GM19395 (cell line): ENCODE results near the gene ARHGEF4.

Experiments used
- ATAC-seq: cut with Tn5 transposase; IDR thresholded peaks from one replicate; pipeline ENCODE4 v1.9.1; 2021; ENCODE audit warnings: mild to moderate bottlenecking, moderate library complexity; ENCODE audit not compliant: unreplicated experiment

ARHGEF4 gene

DNA sequence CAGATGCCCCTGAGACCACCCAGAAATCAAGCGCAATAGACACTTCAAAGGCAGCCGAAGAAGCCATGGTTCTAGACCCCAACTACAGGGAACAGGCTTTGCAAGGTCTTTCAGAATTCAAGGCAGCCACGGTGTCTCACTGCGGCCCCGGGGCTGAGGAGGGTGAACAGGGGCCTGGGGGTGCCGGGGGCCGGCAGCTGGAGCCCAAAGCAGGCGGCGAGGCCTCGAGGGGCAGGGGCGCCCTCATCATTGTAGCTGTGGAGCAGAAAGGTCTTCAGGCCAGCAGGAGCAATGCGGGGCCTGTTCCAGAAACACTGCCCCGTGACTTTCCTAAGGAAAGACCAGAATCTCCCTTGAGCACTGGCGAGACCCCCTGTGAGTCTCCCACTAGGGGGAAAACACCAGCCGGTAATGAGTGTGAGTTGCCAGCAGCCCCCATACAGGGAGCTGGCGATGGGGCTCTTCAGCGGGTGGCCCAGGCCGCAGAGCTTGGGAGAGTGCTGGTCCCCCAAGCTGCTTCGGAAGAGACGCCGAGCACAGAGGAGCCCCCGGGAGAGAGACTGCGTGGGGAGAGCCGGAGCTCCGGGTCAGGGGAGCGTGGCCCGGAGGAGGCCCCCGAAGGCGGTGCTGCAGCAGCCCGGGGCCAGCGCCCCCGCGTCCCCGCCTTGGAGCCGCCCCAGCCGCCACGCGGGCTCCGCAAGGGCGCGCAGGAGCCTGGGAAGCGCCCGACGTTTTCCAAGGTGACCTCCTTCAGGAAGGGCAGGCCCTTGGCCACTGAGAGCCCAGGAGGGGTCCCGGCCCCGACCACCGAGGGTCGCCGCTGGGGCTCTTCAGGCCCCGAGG is 79.1 kb downstream of the ARHGEF4 start:
- no peak for ATAC-seq

DNA sequence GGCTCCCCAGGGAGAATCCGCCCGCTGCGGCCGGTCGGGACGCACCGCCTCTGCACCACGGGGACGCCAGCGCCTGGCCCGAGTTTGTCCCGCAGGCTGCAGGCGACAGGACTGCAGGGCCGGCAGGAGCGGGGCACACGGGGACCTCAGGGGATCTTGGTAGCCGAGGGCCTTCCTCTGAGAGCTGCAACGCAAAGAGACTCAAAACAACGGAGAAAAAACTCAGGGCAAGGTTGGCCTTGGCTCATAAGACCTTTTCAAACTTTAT is 79.7 kb downstream of the ARHGEF4 start:
- no peak for ATAC-seq

DNA sequence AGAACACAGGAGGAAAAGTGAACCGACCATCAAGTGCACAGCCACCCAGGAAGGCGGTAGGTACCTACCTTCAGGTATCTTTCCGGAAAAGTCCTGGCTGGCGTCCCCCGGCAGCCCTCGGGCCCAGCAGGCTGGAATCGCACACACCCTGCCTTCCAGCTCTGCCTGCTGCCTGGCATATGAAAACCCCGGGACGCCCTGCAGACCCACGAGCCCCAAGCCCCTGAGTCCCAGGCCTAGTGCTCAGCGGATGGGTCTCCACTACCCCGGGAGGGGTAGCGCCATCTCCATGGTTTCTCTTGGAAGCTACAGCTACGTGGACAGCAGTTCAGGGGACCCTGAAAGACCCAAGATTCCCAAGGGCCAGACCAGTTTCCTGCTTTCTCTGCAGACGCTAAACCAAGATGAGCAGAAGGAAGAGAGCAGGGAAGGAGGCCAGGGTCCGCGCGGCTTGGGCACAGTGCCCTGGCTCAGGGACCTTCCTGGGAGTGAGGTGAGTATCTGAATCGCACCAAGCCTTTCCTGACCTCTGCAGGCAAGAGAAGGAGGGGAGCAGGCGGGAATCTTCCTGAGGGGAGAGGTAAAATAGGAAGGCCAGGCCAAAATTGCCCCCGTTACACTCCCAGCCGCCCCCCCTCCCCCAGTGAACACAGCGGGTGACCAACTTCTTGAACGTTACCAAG is 80.4 kb downstream of the ARHGEF4 start:
- no peak for ATAC-seq

DNA sequence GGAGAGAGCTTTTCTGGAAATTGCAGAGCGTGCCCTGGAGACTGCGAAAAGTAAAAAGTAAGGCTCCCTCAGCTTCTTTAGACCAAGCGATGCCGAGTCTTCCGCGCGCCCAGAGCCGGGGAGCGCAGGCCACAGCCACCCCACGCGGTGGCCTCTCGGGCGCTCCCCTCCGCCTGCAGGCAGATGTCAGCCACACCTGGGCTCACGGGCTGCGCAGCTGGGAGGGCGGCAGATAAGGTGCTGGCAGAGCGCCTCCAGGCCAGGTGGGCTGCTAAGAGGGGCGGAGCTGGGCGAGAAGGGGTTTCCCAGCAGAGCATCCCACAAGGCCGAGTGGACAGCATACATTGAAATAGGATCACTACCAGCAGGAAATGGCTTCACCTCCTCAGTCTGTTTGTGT is 81.7 kb downstream of the ARHGEF4 start:
- no peak for ATAC-seq

DNA sequence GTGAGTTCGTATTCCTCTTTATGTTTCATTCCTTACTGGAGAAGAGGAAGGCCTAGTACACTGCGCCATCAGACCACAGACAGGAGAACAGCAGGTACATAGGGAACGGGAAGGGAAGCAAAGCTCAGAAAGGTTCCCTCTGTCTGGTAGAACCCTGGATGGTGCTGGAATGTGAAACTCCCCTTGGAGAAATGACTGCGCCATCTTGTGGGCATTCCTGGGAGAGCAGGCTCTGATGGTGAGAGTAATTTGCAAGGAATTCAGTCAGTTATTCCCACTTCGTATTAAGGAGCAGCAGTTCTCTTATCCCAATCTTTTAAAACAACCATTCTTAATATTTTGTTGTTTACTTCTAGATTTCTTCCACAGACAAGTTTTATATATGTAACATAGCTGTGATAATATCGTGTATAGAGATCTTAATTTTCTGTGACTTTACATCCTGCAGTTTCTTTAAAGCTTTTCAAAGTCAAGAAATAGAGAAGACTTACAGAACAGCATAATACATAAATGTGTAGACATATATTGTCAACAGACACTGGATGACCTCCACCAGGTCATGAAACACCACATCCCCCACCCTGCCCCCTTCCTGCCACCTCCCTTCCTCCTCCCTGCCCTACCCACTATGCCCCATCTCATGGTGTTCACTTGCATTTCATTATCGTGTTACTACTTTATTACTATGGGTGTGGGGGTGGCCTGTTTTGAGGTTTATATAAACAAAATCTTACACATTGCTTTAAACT is 83.9 kb downstream of the ARHGEF4 start:
- no peak for ATAC-seq

DNA sequence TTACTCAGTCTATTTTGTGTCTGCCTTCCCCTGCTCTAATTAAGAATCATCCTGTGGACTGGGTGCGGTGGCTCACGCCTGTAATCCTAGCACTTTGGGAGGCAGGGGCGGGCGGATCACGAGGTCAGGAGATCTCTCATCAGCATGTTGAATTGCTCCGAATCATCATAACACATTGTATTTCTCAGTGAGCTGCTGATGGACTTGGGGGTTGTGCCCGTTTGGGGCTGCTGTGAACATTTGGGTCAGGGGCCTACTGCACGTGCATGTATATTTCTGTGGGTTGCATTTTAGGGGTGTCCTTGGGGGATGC is 84.4 kb downstream of the ARHGEF4 start:
- no peak for ATAC-seq

DNA sequence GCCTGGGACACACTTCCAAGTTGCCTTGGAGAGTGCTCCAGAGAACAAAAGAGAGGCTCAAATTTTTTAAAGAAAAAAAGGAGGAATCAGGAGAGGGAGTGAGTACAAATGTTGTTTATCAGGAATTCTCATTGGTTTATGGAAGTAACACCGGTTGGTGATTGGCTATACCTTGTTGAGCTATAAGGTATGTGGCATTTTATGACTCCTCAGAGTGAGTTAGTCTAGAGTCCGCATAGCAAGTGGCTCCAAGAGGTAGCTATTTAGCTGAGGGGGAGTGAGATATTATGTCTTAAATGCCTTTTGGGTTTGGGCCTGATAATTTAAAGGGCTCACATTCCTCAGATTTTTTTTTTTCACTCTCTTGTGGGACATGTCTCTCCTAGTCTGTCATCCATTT is 85.7 kb downstream of the ARHGEF4 start:
- ATAC-seq: no peak

DNA sequence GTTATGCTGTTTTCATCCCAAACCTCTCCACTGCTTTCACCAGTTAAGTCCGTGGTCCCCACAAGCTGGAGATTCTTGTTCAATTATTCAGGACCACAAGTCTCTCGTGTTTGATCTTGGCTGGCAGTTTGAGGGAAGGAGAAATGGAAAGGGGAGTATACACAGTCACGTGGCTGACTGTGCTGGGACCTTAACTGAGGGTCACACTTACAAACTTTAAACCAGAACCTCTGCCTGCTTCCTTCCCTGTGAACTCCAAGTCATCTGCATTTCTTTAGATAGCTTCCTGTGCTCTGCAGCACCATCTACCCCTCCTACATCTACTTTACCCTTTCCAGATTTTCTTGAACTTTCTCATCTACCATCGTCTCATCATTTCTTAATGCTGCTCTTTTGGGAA is 91.7 kb downstream of the ARHGEF4 start:
- ATAC-seq: no peak

DNA sequence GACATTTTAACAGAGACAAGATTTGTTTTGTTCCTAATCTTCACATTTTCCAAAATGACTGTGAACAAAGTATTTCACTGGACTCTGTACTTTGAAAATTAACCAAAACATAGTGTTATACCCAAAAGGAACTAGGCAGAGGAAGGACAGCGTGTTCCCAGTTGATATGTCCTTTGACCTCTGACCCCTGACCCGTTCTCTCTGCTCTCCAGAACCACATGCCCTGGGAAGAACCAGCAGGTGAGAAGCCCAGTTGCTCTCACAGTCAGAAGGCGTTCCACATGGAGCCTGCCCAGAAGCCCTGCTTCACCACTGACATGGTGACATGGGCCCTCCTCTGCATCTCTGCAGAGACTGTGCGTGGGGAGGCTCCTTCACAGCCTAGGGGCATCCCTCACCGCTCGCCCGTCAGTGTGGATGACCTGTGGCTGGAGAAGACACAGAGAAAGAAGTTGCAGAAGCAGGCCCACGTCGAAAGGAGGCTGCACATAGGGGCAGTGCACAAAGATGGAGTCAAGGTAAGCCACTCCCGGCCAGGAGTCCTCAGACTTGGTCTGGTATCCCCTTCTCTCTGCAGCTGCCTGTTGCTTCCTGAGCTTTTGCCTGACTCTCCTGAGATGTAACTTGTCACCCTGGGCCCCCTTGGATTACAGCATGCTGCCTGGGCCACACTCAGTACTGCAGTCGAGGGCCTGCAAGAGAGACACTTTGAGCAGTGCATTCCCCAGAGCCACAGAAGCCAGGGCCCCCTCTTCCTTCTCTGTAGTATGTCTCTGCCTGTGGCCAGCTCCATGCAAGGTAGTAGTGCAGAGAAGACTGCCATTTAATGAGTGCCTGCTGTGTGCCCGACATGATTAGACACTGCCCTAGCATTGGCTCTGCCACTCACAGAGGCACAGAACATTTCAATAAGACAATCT is 94.3 kb downstream of the ARHGEF4 start:
- ATAC-seq: no peak

DNA sequence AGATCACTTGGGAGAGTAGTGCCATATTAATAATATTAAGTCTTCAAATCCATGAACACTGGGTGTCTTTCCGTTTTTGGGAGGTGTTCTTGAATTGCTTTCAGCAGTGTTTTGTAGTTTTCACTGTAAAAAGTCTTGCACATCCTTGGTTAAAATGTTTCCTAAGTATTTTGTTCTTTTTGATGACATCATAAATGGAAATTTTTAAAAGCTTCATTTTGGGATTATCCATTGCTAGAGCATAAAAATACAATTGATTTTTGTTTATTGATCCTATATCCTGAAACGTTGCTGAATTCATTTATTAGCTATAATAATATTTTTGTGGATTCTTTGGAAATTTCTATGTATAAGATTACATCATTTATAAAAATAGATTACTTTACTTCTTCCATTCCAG is 96.8 kb downstream of the ARHGEF4 start:
- ATAC-seq: no peak

DNA sequence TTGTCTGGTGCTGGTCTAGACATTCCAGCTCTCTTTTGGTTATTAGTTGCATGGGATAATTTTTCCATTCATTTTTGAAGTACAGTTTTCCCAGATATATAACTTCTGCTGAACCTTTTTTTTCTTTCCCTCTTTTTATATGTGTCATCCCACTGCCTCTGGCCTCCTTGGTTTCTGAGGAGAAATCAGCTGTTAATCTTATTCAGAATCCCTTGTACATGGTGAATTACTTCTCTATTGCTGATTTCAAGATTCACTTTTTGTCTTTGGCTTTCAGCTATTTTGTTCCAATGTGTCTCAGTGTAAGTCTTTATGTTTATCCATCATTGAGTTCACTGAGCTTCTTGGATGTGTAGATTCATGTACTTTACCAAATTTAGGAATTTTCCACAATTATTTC is 99.7 kb downstream of the ARHGEF4 start:
- ATAC-seq: no peak

DNA sequence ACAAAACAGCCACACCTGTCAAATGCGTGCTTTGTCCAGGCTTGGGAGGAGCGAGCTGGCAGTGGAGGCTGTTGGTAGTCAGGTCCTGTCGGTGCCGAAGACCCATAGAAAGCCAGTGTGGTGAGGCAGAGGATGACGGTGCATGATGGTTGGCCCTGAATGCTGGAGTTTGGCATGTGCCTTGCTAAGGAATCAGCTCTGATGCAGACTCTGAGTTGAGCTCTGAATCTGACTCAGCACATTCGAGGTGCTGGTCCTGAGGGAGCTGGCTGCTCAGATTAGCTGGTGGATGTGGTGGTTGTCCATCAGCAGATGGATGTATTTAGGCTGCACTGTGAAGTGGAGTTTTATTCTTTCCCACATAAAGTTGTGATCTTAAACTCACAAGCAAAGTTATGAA is 111.3 kb downstream of the ARHGEF4 start:
- ATAC-seq: no peak

DNA sequence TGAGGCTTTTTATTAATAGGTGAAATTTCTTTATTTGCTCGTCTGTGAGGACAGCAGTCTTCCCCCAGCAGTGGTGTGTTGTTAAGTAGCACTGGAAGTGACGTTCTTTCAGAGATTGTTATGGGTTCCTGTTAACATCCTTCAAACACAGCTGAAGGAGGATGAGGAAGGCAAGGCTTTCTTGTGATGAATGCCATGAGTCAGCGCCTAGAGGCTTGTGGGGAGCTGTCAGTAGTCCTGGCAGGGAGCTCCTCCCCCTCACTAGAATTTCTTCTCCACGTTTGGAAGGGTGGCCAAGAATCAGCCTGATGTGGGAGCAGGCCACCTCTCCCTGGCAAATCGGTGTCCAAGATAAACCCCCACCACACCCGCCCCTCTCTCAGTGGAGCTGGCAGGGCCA is 113.2 kb downstream of the ARHGEF4 start:
- ATAC-seq: no peak

DNA sequence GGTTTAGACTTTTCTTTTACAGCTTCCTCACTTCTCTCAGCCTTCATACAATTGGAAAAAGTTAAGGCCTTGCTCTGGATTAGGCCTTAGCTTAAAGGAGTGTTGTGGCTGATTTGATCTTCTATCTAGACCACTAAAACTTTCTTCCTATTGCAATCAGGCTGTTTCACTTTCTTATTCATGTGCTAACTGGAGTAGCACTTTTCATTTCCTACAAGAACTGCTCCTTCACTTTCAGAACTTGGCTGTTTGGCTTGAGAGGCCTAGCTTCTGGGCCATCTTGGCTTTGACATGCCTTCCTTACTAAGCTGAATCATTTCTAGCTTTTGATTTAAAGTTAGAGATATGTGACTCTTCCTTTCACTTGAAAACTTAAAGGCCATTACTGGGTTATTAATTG is 114.3 kb downstream of the ARHGEF4 start:
- peak; percentile 67 for ATAC-seq

DNA sequence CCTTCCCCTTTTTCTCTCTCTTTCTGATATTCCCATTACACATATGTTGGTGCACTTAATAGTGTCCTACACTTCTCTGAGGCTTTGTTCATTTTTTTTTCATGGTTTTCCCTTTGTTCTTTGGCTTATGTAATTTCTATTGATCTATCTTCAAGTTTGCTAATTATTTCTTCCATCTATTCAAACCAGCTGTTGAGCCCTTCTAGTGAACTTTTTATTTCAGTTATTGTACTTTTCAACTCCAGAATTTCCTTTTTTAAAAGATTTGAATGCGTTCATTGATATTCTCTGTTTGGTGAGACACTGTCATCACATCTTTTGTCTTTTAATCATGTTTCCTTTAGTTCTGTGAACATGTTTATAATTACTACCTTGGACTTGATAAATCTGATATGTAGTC is 118.2 kb downstream of the ARHGEF4 start:
- no peak for ATAC-seq

DNA sequence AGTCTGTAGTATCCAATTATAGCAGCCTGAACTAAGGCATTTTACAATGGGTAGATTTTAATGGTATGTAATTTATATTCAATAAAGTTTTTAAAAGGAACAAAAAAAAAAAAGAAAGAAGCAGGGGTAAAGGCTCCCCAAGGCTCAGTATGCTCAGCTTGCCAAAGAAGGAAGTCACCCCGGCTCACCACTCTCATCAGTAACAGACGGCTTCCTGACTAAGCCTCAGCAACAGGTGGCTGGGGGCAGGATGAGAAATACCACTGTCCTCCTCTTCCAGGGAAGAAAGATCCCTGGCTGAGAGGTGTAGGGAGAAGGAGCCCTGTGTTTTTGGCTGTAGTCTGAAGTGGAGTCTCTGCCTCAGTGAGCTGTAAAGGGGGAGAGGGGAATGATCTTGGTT is 121.2 kb downstream of the ARHGEF4 start:
- no peak for ATAC-seq

DNA sequence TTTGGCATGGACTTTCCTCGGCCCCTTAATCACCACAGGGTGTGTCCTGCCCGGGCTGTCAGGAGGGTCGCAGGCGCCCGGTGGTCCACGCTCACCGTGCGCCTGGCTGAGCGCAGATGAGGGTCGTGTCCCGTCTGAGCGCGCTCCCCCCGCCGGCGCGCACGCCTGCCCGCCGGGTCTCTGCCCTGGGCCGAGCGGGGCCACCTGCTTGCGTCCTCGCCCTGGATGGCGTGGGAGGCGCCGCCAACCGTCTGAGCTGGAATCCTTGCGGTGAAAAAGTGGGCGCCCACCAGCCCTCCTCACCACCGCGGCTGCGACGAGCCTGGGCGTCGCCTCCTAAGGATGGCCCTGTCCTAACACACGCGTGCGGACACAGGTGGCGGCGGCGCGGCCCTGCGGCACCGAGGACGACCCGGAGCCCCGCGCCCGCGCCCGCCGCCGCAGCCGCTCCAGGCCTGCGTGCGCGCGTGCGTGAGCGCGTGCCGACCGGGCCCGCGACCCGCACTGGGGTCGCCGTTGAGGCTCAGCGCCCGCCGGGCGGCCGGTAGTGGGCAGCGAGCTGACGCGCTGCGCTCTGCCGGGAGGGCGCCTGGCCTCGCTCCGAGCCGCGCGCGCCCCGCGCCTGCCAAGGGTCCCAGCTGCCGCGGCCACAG is 126.6 kb downstream of the ARHGEF4 start:
- no peak for ATAC-seq

DNA sequence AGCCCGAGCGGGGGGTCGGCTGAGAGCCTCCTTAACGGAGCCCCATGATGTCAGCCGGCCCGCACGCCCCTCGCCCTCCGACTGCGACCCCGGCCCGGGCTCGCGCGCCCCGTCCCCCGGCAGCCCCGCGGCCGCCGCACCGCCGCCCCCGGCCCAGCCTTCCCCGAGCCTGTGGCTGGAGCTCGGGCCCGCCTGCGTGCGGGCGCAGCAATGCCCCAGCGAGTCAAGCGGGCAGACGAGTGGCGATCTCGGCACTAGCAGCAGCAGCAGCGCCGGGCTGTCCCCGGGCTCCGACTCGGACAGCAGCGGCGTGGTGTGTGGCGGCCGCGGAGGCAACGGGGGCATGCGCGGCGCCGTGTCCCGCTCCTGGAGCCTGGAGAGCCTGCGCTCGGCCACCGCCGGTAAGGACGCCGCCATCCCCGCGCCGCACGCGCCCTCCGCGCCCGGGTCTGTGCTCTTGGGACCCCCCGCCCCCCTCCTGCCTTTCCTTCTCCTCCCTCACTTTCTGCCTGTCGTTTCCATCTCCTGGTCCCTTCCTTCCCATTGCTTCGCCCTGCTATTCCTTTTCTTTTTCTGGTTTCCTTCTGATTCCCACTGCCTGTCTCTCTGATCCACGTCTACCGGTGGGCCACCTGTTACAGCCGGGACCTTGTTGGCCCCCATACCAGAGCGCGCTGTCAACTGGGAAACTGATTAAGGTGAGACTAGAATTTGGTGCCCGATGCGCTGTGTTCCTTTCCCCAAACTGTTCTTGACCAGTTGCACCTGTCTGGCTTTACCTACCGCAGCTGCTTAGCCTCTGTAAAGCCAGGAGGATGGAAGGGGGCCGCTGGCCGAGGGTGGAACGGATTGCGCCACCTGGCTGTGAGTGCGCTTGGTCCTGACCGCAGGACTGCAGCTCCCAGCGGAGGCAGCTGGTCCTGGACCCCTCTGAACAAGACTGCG is 127.4 kb downstream of the ARHGEF4 start:
- ATAC-seq: no peak

DNA sequence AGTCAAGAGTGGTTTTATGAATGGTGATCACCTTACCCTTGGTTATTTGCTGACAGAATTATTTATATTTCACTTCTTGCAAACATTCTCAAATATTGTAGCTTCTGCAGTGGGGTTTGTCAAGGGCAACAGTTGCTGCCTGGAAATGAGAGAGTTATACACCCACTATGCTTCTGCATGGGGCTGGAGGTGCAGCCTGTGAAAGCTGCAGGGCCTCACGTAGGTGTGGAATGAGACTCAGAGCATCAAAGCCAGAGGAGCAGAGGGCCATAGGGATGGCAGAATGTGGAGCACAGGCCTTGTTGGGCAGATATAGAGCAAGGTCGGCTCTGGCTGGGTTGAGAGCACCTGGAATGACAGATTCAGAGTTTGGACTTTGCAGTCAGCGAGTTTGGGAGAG is 128.2 kb downstream of the ARHGEF4 start:
- ATAC-seq: no peak
